Measurements from ENCODE around the gene DET1.
"Not testable (repeated sequence)": the region's sequence is repeated elsewhere in the genome, so short reads cannot be mapped to it uniquely, and the experiment has no call there.

The DET1 gene

DNA sequence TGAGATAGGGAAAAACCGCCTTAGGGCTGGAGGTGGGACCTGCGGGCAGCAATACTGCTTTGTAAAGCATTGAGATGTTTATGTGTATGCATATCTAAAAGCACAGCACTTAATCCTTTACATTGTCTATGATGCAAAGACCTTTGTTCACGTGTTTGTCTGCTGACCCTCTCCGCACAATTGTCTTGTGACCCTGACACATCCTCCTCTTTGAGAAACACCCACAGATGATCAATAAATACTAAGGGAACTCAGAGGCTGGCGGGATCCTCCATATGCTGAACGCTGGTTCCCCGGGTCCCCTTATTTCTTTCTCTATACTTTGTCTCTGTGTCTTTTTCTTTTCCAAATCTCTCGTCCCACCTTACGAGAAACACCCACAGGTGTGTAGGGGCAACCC is 5.4 kb downstream of the DET1 start:
- not testable (repeated sequence) for DNase-seq (ENCODE audit: low read depth in 4 of 4, low spot score in 1 of 4)

DNA sequence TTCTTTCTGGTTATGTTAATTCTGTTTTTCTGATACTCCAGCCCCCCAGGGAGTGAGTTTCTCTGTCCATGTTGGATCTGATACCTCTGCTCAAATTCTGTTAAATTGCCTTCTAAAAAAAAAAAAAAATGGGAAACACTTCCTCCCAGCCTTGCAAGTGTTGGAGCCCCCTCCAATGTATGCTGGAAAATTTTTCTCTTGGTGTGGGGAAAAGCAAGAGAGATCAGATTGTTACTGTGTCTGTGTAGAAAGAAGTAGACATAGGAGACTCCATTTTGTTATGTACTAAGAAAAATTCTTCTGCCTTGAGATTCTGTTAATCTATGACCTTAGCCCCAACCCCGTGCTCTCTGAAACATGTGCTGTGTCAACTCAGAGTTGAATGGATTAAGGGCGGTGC is 6.1 kb downstream of the DET1 start:
- DNase-seq (ENCODE audit: low read depth in 4 of 4, low spot score in 1 of 4), result not testable (repeated sequence)

DNA sequence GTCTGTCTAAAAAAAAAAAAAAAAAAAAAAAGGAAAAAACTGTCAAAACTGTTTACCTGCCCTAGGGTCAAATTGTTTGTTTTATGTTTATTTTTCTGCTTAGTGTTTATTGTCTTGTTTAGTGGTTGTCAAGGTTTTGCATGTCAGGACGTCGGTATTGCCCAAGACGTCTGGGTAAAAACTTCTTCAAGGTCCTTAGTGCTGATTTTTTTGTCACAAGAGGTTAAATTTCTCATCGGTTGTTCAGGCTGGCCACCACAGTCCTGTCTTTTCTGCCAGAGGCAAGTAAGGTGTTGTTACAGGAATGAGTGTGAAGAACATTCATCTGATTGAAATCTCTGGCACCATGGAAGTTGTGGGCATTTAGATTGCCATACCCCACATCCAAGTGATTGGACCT is 7.0 kb downstream of the DET1 start:
- DNase-seq (ENCODE audit: low read depth in 4 of 4, low spot score in 1 of 4), result no peak

DNA sequence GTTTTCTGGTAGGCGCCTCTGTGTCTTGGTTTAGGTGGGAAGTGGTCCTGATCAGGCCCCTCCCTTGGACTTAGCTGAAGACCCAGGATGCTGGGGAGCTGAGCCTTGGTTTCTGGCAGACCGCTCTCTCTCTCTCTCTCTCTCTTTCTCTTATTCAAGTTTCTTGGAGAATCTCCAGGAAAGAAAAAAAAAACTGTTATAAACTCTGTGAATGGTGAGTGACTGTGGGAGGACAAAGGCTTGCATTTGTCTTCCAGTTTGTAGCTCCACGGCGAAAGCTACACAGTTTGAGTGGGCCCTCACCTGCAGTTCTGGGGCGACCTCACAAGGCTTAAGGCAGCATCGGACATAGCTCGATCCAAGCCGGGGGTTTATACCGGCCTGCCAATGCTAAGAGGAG is 7.5 kb downstream of the DET1 start:
- no peak for DNase-seq (ENCODE audit: low read depth in 4 of 4, low spot score in 1 of 4)

DNA sequence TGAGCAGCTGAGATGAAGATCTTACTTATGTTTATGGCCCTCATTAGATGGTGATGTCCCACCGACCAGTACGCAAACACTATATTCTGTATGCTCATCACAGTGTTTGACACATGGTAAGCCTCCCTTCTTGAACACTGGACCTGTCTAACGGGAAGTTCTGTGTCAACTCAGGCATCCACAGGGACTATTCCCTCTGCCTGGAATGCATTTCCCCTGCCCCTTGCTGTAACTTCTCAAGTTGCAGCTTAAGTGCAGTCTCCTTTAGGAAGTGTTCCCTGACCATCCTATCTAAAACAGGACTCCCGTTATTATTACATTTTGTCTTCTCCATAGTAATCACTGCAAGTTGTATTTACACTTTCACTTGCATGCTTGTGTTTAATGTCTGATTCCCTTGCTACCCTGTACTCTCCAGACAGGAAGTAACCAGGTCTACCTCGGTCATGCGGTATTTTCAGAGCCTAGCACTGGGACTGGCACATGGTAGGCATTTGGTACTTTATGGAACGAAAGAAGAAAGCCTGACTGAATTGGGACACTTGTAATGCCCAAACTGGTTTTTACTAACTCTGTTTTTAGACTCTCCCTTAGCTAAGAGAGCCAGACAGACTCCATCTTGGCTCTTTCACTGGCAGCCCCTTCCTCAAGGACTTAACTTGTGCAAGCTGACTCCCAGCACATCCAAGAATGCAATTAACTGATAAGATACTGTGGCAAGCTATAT is 8.7 kb downstream of the DET1 start:
- no peak for DNase-seq (ENCODE audit: low read depth in 4 of 4, low spot score in 1 of 4)

DNA sequence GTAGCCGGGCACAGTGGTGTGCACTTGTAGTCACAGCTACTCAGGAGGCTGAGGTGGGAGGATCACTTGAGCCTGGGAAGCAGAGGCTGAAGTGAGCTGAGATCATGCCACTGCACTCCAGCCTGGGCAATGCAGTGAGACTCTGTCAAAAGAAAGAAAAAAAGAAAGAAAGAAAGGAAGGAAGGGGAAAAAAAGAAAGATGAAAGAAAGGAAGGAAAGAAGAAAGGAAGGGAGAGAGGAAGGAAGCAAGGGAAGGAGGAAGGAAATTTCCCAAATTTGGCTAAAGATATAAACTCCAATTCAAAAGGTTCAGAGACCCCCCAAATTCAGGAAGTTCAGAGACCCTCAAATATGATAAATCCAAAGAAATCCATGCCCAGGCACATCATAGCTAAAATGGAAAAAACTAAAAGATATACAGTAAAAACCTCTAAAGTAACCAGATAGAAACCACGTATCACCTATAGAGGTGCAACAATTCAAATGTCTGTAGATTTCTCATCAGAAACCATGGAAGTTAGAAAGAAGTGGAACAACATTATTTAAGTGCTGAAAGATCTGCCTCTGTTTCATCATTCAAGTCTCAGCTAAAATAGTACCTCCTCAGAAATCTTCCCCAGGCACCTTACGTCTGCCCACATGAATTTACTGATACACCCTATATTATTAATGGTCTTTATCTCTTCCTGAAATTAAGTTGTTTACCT is 10.7 kb downstream of the DET1 start:
- DNase-seq (ENCODE audit: low read depth in 4 of 4, low spot score in 1 of 4), result no peak

DNA sequence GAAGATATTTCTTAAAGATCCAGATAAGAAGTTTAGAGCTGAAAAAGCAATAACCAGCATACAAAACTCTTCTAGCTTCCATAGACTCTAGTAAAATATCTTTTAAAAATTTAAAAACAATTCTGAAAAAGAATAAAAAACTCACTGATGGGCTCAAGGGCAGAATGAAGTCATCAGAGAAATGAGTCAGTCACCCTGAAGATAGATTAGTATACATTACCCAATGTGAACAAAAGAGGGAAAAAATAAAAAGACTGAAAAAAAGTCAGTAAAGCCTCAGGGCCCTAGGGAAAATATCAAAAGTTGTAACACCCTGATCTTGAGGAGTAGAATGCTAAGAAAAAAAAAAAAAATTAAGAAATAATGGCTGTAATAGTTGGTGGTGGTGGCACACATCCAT is 11.4 kb downstream of the DET1 start:
- DNase-seq (ENCODE audit: low read depth in 4 of 4, low spot score in 1 of 4), result no peak

DNA sequence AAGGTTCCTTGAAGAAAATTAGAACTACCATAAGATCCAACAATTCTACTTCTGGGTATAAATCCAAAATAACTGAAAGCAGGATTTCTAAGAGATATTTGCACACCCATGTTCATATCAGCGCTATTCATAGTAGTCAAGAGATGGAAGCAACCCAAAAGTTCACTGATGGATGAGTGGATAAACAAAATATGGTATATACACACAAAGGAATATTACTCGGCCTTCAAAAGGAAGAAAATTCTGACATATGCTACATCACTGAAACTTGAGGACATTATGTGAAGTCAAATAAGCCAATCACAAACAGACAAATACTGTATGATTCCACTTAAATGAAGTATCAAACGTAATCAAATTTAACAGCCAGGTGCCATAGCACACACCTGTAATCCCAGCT is 13.1 kb downstream of the DET1 start:
- no peak for DNase-seq (ENCODE audit: low read depth in 4 of 4, low spot score in 1 of 4)

DNA sequence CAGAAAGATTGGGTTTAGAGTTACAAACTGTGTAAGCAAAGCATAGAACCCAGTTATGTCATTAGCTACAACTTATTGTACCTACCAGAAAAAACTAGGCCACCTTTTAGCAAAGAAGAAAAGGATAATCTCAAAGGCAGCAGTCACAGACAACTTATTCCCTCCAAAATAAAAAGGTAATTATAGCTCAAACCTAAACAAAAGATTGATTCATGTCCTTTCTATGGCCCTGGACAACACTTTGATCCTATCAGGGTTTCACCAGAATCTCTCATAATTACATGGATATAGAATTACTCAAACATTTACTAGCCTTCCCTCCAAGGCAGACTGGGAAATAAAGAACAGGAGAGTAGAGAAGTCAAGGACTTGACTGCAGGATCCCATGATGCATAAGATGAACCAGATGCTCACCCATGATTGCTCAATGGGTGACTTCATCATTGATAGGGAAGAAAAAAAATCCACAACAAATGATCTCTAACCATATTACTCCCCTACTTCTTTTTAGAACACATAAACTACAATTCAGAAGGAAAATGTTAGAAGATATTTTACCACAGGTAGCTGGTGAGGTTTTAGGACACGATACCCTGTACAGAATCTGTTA is 17.4 kb downstream of the DET1 start:
- no peak for DNase-seq (ENCODE audit: low read depth in 4 of 4, low spot score in 1 of 4)

DNA sequence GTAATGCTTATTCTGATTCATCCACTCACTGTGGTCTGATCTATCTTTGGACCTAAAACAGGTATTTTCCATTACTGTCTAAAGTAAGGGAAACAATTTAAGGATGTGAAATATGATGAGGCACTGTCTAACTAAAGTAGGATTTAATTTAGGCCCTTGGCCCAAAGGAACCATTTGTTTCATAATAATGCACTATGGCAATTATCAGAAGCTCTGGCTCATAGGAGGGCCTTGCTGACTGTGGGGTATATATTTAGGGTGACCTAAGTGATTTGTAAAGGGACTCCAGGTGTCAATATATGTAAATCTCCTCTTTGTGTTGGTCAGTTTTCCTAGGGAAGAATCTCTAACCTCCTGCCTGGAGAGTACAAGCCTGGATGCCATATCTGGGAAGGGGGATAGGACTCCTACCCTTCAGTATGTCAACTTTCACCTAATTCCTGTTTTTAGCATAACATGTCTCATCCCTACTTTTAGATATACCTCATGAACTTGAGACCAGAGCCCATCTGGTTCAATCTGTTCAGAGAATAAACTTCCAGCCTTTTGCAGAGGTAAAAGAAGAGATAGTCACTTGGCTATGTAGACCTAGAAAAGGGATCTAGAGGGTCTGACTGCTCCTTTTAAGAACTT is 20.1 kb downstream of the DET1 start:
- no peak for DNase-seq (ENCODE audit: low read depth in 4 of 4, low spot score in 1 of 4)

DNA sequence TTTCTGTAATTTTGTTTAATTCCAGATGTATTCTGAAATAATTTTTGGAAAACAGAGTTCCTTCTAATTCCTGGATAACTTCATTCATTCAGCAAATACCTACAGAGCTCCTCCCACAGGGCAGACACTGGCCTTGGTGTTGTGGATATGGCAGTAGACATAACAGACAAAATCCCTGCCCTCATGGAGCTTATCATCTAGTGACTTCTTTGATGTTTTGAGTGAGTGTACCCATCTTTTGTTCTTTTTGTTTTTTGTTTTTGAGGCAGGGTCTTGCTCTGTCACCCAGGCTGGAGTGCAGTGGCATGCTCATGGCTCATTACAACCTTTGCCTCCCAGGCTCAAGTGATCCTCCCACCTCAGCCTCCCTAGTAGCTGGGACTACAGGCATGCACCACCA is 21.1 kb downstream of the DET1 start:
- DNase-seq (ENCODE audit: low read depth in 4 of 4, low spot score in 1 of 4), result no peak

DNA sequence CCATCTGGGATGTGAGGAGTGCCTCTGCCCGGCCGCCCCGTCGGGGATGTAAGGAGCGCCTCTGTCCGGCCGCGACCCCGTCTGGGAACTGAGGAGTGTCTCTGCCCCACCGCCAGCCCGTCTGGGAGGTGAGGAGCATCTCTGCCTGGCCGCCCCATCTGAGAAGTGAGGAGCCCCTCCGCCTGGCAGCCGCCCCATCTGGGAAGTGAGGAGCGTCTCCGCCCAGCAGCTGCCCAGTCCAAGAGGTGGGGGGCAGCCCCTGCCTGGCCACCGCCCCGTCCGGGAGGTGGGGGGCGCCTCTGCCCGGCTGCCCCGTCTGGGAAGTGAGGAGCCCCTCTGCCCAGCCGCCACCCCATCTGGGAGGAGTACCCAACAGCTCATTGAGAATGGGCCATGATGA is 22.4 kb downstream of the DET1 start:
- not testable (repeated sequence) for DNase-seq (ENCODE audit: low read depth in 4 of 4, low spot score in 1 of 4)

DNA sequence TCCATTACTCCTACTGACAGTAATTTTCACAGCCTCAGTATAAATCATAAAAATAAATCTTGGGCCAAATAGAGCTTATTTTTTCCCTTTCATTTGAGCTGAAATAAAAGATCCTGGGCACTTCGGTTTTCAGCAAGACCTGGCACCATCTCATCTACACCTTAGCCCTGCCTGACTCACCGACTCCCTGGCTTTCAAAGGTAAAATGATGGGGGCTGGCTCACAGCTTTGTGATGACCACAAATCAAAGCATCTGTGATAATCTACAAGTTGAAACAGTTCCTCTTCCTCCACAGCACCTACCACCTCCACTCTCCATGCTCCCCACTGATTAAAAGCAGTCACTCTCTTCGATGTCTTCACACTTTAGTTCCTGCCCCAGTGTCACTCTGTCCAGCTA is 27.6 kb downstream of the DET1 start:
- no peak for DNase-seq (ENCODE audit: low read depth in 4 of 4, low spot score in 1 of 4)

DNA sequence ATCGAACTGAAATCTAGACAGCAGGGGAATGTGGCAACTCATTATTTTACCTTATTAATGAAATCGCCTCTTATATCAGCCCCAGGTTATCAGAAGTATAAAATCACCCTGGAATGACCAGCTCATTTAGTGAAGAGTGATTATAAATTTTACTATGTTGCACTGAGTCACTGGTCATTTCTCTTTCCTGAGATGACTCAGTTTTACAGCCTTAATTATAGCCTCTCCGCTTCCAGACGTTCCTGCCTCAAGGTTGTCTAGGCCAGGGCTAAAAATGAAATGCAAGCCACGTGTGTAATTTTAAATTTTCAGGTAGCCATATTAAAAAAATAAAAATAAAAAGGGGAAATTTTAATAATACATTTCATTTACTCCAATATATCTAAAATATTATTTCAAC is 33.3 kb downstream of the DET1 start:
- DNase-seq (ENCODE audit: low read depth in 4 of 4, low spot score in 1 of 4), result no peak

DNA sequence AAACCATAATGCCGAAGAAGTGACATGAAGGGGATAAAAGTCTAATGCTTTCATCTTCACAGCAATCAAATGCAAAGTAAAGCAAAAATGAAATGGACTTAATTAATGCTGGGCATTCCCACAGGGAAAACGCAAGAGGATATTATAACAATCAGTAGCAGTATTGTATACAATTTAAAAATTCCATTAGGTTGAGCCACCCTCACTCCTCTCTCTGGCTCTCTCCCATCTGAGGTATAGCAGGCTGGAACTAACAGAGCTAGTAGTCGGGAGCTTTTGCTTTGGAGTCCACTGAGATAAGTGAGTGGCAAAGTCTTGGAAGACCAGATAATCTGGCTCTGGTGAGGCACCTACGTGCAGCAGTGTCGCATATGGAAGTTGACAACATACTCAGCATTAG is 33.9 kb downstream of the DET1 start:
- DNase-seq (ENCODE audit: low read depth in 4 of 4, low spot score in 1 of 4), result no peak

DNA sequence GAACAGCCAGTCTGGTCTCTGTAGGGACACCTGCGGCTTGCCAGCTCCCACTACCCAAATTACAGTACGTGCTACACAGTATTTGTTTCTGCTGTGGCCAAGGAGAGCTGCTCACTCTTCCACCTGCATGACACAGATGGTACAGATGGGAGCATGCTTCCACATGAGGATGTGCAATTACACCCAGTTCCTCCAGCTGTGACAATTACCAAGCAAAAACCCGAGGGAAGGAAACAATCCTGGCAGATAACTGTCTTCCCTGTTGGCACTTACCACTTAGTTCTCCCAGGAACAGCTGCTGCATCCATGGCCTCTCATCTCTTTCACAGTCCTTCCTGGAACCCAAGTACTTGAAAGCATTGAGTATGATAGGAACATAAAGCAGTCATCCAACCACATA is 34.4 kb downstream of the DET1 start:
- no peak for DNase-seq (ENCODE audit: low read depth in 4 of 4, low spot score in 1 of 4)

DNA sequence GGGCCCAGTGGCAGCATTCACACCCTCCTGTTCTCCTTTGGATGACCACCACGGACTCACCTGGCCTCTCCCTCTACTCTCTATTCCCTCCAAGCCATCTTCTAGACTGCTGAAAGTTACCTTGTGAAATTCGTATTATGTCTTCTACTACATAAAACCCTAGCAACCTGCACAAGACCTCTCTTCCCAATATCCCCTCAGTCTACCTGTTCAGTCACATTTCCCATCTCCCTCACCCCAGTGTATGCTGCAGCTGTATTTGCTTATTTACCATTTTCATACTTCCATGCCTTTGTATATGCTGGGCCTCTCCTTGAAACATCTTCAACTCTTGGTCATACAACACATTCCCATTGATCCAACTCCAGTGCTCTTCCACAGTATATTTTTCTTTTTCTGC is 35.3 kb downstream of the DET1 start:
- DNase-seq (ENCODE audit: low read depth in 4 of 4, low spot score in 1 of 4), result no peak

DNA sequence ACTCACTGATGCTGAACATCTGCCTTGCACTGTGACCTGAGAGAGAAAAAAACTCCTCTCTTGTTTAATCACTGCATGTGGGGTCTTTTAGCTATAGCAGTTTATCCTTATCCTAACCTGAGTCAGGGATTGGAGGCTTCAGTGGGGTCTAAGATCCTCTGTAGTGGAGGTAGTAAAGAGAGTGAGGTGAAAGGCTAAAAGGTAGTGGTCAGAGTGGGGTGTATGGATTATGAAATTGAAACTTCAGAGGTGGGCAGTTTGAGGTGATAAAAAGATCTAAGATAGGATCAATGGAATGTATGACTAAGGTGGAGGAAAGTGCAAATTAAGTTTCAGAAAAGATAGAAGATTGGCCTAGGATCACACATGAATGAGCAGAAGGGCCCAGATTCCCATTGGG is 36.5 kb downstream of the DET1 start:
- DNase-seq (ENCODE audit: low read depth in 4 of 4, low spot score in 1 of 4), result no peak

DNA sequence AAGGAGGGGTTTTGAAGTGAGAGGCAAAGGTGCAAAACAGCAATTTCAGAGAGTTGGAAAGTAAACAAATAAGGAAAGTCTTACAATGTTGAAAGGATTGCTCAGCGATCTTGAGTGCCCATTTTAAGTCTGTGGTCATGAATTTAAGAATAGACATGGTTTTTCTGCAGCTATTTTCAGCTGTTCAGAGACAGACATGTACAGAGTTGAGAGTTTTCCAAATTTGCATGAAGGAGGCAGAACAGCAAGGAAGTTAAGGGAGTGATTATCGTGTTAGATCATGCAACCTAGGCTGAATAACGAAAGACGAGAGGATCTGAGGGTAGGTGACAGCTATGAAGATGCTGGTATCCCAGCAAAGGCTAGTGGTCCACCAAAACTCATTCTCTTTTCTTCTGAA is 37.2 kb downstream of the DET1 start:
- no peak for DNase-seq (ENCODE audit: low read depth in 4 of 4, low spot score in 1 of 4)

DNA sequence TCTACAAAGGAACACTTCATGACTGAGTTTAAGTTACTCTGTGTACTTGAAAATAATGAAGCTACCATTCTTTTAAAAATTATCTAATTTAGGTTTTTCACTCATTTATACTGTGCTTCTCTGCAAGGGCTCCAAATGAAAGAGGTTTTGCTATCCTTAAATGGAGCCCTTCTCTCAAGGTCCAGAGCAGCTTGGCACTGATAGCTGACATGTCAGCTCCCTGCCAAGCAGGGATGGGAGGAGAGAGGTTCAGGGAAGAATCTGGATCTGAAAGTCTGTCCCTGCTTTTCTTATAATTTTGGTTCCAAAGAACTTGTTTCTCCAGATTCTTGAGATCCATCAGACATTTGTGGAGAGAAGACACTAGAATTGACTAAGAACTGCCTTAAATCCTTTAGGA is 39.9 kb downstream of the DET1 start:
- no peak for DNase-seq (ENCODE audit: low read depth in 4 of 4, low spot score in 1 of 4)

DNA sequence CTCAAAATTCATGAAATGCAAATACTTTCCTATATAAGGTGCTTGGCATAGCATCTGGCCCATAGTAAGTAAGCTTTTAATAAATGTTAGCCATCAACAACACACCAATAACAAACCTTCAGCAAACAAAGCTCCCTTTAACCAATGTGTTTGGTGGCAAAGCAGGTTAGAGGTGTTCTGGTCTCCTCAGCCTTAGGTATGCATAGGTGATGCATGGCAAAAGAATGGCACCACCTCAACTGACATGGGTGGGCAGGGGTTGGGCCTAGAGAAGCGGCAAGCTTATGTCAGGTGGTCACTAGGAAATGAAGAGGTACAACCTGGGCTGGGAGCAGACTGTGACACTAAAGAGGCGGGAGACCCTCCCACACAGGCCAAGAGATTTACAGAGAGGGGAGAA is 40.8 kb downstream of the DET1 start:
- no peak for DNase-seq (ENCODE audit: low read depth in 4 of 4, low spot score in 1 of 4)

DNA sequence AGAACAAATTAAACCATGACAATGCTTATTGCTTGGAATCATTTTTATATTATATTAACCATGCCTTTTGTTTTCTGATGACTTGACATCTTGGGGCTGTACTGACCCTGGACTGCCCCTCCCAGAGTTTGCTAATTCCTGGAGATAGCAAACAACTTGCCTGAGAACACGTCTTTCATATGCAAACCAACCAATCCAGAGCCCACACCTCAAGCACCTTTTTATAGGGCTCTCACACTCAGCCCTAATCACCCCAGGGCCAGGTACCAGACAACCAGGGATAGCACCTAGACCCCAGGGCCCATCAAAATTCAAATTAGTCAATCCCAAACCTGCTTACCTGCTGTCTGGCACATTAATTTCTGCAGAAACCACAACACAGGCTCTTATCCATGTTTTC is 42.0 kb downstream of the DET1 start:
- no peak for DNase-seq (ENCODE audit: low read depth in 4 of 4, low spot score in 1 of 4)

Data from stimulated activated CD4-positive, alpha-beta T cell treated with anti-CD3 and anti-CD28 coated beads, Interleukin-1b, Interleukin-23, amount 100 ng/mL, for 24 hours (primary cell).